HepG2 (cell line): ENCODE data around the gene ZMIZ2. TPM values are rescaled to one million over a fixed set of nuclear protein-coding genes. Genes with fewer than 3 reads are reported as not detected.

Experiments
- ATAC-seq: fragments of 200-7000 bp; cut with Tn5 transposase; 3 replicates; pipeline ENCODE4 v1.9.1; 2020; ENCODE audit warnings: mild to moderate bottlenecking, moderate library complexity
- Bru-seq: library from RNA; stranded (reverse); fragments of 400-500 nt; gene quantifications from one replicate; lab custom pipeline; 2021; lab: Mats Ljungman, UMichigan
- BruChase-seq, 2 experiments: library from RNA; stranded (reverse); fragments of 400-500 nt; gene quantifications; one replicate each; lab custom pipeline; 2021; lab: Mats Ljungman, UMichigan
- BruUV-seq: library from RNA; stranded (reverse); fragments of 400-500 nt; replicated peaks from 2 replicates; lab custom pipeline; 2021; lab: Mats Ljungman, UMichigan
- CTCF ChIA-PET: fragments of 300-600 bp; formaldehyde crosslinking; extraction: SDS; loops from one replicate; lab custom pipeline; 2021; ENCODE audit warnings: low total read pairs, inconsistent platforms, low intra/inter-chr PET ratio; lab: Yijun Ruan, JAX
- POLR2A ChIA-PET: fragments of 350-600 bp; sonication (Branson Sonifier 250); formaldehyde crosslinking; loops from one replicate; lab custom pipeline; 2020; ENCODE audit warnings: antibody characterized with exemption, inconsistent platforms; lab: Yijun Ruan, JAX
- DNase-seq: peaks from one replicate; pipeline ENCODE4 v3.0.0-alpha.2; 2015; ENCODE audit warnings: low spot score
- FAIRE-seq: peaks from 3 replicates; lab custom pipeline; 2011; peaks lifted over from hg19 to GRCh38; lab: Jason Lieb, UNC
- H2AFZ ChIP-seq: one replicate; pipeline ENCODE4 v1.6.1; 2011; ENCODE audit warnings: low read length, inconsistent platforms
- H3K27ac ChIP-seq: fragments of 300-600 bp; 3 replicates; pipeline ENCODE4 v1.8.0; 2011; ENCODE audit warnings: mixed run types, mild to moderate bottlenecking, mixed read lengths, low read length, inconsistent platforms; ENCODE audit not compliant: insufficient read depth; ENCODE audit errors: extremely low read length
- H3K27me3 ChIP-seq, 2 experiments: fragments of 200-600 bp in 1 of 2; 2 replicates in 1 of 2; 3 replicates in 1 of 2; pipeline versions ENCODE4 v1.6.0 to v1.8.0; 2011; ENCODE audit warnings: low read length in 2 of 2, mild to moderate bottlenecking in 2 of 2, moderate library complexity in 2 of 2, inconsistent platforms in 1 of 2; ENCODE audit not compliant: insufficient read depth in 2 of 2, control insufficient read depth in 1 of 2
- H3K36me3 ChIP-seq, 2 experiments: fragments of 200-600 bp in 1 of 2; replicated peaks in 1 of 2; 2 replicates in 1 of 2; 3 replicates in 1 of 2; pipeline versions ENCODE4 v1.5.1 to v1.8.0; 2011; ENCODE audit warnings: low read length in 2 of 2, inconsistent platforms in 1 of 2; ENCODE audit not compliant: insufficient read depth in 2 of 2, control insufficient read depth in 1 of 2
- H3K4me1 ChIP-seq: 2 replicates; pipeline ENCODE4 v1.5.1; 2012; ENCODE audit warnings: low read length, inconsistent platforms; ENCODE audit not compliant: insufficient read depth
- H3K4me2 ChIP-seq: 2 replicates; pipeline ENCODE4 v1.6.0; 2011; ENCODE audit warnings: low read depth, low read length, inconsistent platforms
- H3K4me3 ChIP-seq, 3 experiments: fragments of 200-600 bp in 1 of 3; sonication (generic), shearing (Covaris generic) in 1 of 3; replicated peaks in 1 of 3; 2 replicates each; pipeline ENCODE4 v1.5.1; 2011 to 2016; ENCODE audit warnings: low read length in 3 of 3, inconsistent platforms in 2 of 3, low read depth in 2 of 3, mild to moderate bottlenecking in 2 of 3, control low read depth in 1 of 3, mixed read lengths in 1 of 3; ENCODE audit not compliant: insufficient read depth in 1 of 3
- H3K79me2 ChIP-seq: one replicate; pipeline ENCODE4 v1.6.1; 2011; ENCODE audit warnings: low read length, inconsistent platforms; ENCODE audit not compliant: insufficient read depth
- H3K9ac ChIP-seq: 2 replicates; pipeline ENCODE4 v1.6.0; 2011; ENCODE audit warnings: mild to moderate bottlenecking, low read depth, low read length, inconsistent platforms; ENCODE audit not compliant: insufficient read depth
- H3K9me3 ChIP-seq: 2 replicates; pipeline ENCODE4 v1.5.1; 2012; ENCODE audit warnings: mild to moderate bottlenecking, low read length
- H4K20me1 ChIP-seq: 2 replicates; pipeline ENCODE4 v1.6.0; 2011; ENCODE audit warnings: inconsistent platforms, mild to moderate bottlenecking, low read length, moderate library complexity; ENCODE audit not compliant: insufficient read depth
- KLF12 ChIP-seq: sonication (generic); formaldehyde crosslinking; IDR thresholded peaks from 2 replicates; pipeline ENCODE4 v1.4.0; 2020; ENCODE audit warnings: missing genetic modification reagents, borderline replicate concordance
- NFE2L2 ChIP-seq: fragments of 150-350 bp; IDR thresholded peaks from 2 replicates; pipeline ENCODE4 v1.6.1; 2014; ENCODE audit warnings: low read length
- PHF8 ChIP-seq: sonication (generic); formaldehyde crosslinking; IDR thresholded peaks from 2 replicates; pipeline ENCODE4 v1.5.0; 2020; ENCODE audit warnings: missing genetic modification reagents
- POLR2AphosphoS5 ChIP-seq: IDR thresholded peaks from 2 replicates; pipeline ENCODE4 v1.6.1; 2012; ENCODE audit warnings: low read depth, low read length
- RBFOX2 ChIP-seq: fragments of 200-400 bp; formaldehyde crosslinking; IDR thresholded peaks from 2 replicates; pipeline ENCODE4 v1.6.1; 2017; ENCODE audit warnings: low read depth, mild to moderate bottlenecking, low read length
- SALL1 ChIP-seq: sonication (generic); formaldehyde crosslinking; IDR thresholded peaks from 2 replicates; pipeline ENCODE4 v1.8.0; 2022; ENCODE audit warnings: mild to moderate bottlenecking, missing genetic modification reagents
- SNAPC2 ChIP-seq: sonication (generic); formaldehyde crosslinking; IDR thresholded peaks from 2 replicates; pipeline ENCODE4 v1.8.1; 2022; ENCODE audit warnings: mild to moderate bottlenecking, missing genetic modification reagents
- TRAFD1 ChIP-seq: sonication (generic); formaldehyde crosslinking; IDR thresholded peaks from 2 replicates; pipeline ENCODE4 v1.5.1; 2020; ENCODE audit warnings: missing genetic modification reagents, mild to moderate bottlenecking, borderline replicate concordance
- XRCC5 ChIP-seq: fragments of 200-400 bp; formaldehyde crosslinking; optimal IDR thresholded peaks from 2 replicates; pipeline ENCODE3; 2017; ENCODE audit warnings: mild to moderate bottlenecking, low read length
- YY1 ChIP-seq: IDR thresholded peaks from 2 replicates; pipeline ENCODE4 v1.6.1; 2011; ENCODE audit warnings: low read length, low read depth, moderate library complexity, mild to moderate bottlenecking; ENCODE audit not compliant: insufficient read depth, insufficient replicate concordance
- ZNF160 ChIP-seq: sonication (generic); formaldehyde crosslinking; IDR thresholded peaks from 2 replicates; pipeline ENCODE4 v1.8.0; 2022; ENCODE audit warnings: mild to moderate bottlenecking, inconsistent platforms, missing genetic modification reagents
- WGBS: methylation state at CpG from one replicate; pipeline ENCODE4 v1.1.6; 2017; ENCODE audit warnings: low lambda C conversion rate; 5-methylcytosine and 5-hydroxymethylcytosine counted together
- in situ Hi-C: cut with HindIII; loops from 2 replicates; pipeline ENCODE4 v1.10.0; 2017; ENCODE audit warnings: low pct_unique_long_range_greater_than_20kb; ENCODE audit not compliant: extremely low pct_ligation_motif_present
- intact Hi-C: fragments of 100-400 bp; cut with micrococcal nuclease; formaldehyde crosslinking; loops from one replicate; pipeline ENCODE4 v1.10.0; 2022; ENCODE audit not compliant: unreplicated experiment
- long read RNA-seq, 2 experiments: library from RNA in 1 of 2; library from polyadenylated mRNA in 1 of 2; stranded (forward) in 1 of 2; unstranded in 1 of 2; transcript quantifications; one replicate each; pipeline ENCODE4 v2.0.0, GENCODE V29; 2019 to 2022
- polyA minus RNA-seq, 3 experiments: library from RNA; depleted of rRNA, polyadenylated mRNA; stranded (reverse); fragments of >200 nt; gene quantifications; 2 replicates each; pipeline ENCODE4 v1.2.3, GENCODE V29; 2011; ENCODE audit warnings: low replicate concordance in 1 of 3
- polyA plus RNA-seq, 8 experiments: library from polyadenylated mRNA; depleted of rRNA in 3 of 8; stranded (reverse) in 7 of 8; unstranded in 1 of 8; fragments of >200 nt; fragmentation: Illumina TruSeq in 4 of 8; extraction: Trizol in 4 of 8; gene quantifications; 2 replicates each; pipeline versions ENCODE4 v1.2.1 to v1.2.3, GENCODE V29; 2011 to 2016; ENCODE audit warnings: low read depth in 4 of 8, missing spikeins in 1 of 8, mixed read lengths in 1 of 8; ENCODE audit not compliant: insufficient read depth in 1 of 8
- total RNA-seq, 5 experiments: library from RNA; depleted of rRNA; stranded (reverse); fragments of >200 nt; fragmentation: Illumina TruSeq; extraction: Trizol; gene quantifications; 2 replicates each; pipeline ENCODE4 v1.2.3, GENCODE V29; 2016; ENCODE audit warnings: low read depth in 1 of 5
- TF ChIP-seq, protein P1 (sequence below): sonication (generic); formaldehyde crosslinking; IDR thresholded peaks from 2 replicates; pipeline ENCODE4 v1.4.0; 2020; ENCODE audit warnings: low read depth, mild to moderate bottlenecking, missing genetic modification reagents

Gene ZMIZ2
- total RNA-seq (2016; rRNA removed; fragmentation: Illumina TruSeq; extraction: Trizol) (4.1 and 4.9 TPM in 2 replicates), polyA plus RNA-seq (2011; rRNA removed) (7.9 and 9.7 TPM in 2 replicates), polyA minus RNA-seq (2011; rRNA and poly(A)+ RNA removed; ENCODE audit: low replicate concordance) (17.5 and 23.0 TPM in 2 replicates), Bru-seq, nascent RNA (percentile 59 among the genes with signal in this experiment), BruChase-seq, experiment 1, labeled RNA remaining after a 6-hour chase (percentile 60 among the genes with signal in this experiment), BruChase-seq, experiment 2, labeled RNA remaining after a 2-hour chase (percentile 57 among the genes with signal in this experiment)
- 5.1 and 5.7 TPM in 2 replicates for total RNA-seq (2016; cell fraction: cytosol; rRNA removed; fragmentation: Illumina TruSeq; extraction: Trizol; ENCODE audit: low read depth)
- 3.1 and 6.7 TPM in 2 replicates for total RNA-seq (2016; cell fraction: insoluble cytoplasmic fraction; rRNA removed; fragmentation: Illumina TruSeq; extraction: Trizol)
- total RNA-seq (2016; cell fraction: membrane; rRNA removed; fragmentation: Illumina TruSeq; extraction: Trizol) = 5.7 and 7.3 TPM in 2 replicates
- 10.0 and 10.4 TPM in 2 replicates for total RNA-seq (2016; cell fraction: nucleus; rRNA removed; fragmentation: Illumina TruSeq; extraction: Trizol)
- 1.1 and 1.8 TPM in 2 replicates for polyA plus RNA-seq (2011; cell fraction: cytosol; rRNA removed)
- 68.3 and 74.7 TPM in 2 replicates for polyA plus RNA-seq (2011; cell fraction: nucleus; rRNA removed)
- polyA plus RNA-seq (2012) = 12.0 and 15.7 TPM in 2 replicates
- polyA plus RNA-seq (2016; cell fraction: cytosol; fragmentation: Illumina TruSeq; extraction: Trizol; ENCODE audit: low read depth) = 2.6 and 3.0 TPM in 2 replicates
- polyA plus RNA-seq (2016; cell fraction: insoluble cytoplasmic fraction; fragmentation: Illumina TruSeq; extraction: Trizol; ENCODE audit: low read depth) = 6.4 and 10.1 TPM in 2 replicates
- polyA plus RNA-seq (2016; cell fraction: membrane; fragmentation: Illumina TruSeq; extraction: Trizol; ENCODE audit: low read depth) = 8.9 and 10.4 TPM in 2 replicates
- polyA plus RNA-seq (2016; cell fraction: nucleus; fragmentation: Illumina TruSeq; extraction: Trizol; ENCODE audit: insufficient read depth, low read depth) = 47.2 and 57.0 TPM in 2 replicates
- 2.9 and 4.7 TPM in 2 replicates for polyA minus RNA-seq (2011; cell fraction: cytosol; rRNA and poly(A)+ RNA removed)
- 34.2 and 43.8 TPM in 2 replicates for polyA minus RNA-seq (2011; cell fraction: nucleus; rRNA and poly(A)+ RNA removed)
- long read RNA-seq, experiment 1, partial matches to known transcripts = 4 of 7 reads
- long read RNA-seq, experiment 1, other reads (novel, unspliced or antisense) = 3 of 7 reads
- long read RNA-seq, experiment 2, full-length matches to known transcripts = 4 of 40 reads
- long read RNA-seq, experiment 2, partial matches to known transcripts = 15 of 40 reads
- long read RNA-seq, experiment 2, other reads (novel, unspliced or antisense) = 21 of 40 reads

DNA sequence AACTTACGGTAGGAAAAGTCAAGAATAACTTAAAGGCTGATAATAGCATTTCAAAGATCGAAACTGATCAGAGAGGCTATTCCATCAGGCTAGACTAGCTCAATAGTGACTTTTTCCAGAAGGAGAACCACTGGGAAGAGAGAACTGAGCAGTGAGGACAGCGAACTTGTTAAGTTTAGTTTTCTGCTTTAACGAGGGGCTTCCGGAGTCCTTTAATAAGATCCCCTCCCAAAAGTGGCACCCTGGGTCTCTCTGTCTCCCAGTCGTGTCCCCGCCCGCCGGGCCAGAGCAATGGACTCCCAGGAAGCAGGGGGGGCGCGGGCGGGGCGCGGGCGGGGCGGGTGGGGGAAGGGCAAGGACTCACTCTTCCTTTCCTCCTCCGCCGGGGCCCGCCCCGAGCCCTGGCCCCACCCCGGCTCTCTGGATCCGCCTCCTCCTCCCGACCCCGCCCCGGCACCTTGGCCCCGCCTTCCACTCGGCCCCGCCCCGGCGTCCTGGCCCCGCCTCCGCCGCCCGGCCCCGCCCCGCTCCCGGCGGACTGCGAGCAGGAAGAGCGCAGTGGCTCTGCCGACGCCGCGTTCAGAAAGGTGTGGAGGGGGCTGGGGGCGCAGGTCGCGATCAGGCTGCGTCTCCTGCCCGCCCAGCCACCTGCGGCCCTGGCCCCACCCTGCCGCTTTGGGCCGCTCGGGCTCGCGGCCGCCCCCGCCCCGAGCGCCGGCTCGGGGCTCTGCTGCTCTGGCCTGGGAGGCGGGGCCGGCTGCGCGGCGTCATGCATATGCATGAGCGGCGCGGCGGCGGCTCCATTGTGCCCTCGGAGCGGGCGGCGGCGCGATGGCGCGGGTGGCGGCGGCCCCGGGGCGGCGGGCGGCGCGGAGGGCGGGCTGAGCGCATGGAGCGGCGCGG lies at the start of gene ZMIZ2:
Gene ZMIZ2 (plus strand): TSS at position 803 of the 903 bp plus-strand sequence. CDS start 7,403 bp downstream, outside the sequence.
- whole genome bisulfite sequencing = under 1% methylated on average over 30 of the region's 92 CpGs
- FAIRE-seq = no peak
- in situ Hi-C loops = no loop called here
- peak; percentile 38 for TF ChIP-seq XRCC5
- TF ChIP-seq SNAPC2 (CRISPR knock-in tag) = no peak
- peak; percentile 66 for TF ChIP-seq POLR2AphosphoS5
- TF ChIP-seq, protein P1, sequence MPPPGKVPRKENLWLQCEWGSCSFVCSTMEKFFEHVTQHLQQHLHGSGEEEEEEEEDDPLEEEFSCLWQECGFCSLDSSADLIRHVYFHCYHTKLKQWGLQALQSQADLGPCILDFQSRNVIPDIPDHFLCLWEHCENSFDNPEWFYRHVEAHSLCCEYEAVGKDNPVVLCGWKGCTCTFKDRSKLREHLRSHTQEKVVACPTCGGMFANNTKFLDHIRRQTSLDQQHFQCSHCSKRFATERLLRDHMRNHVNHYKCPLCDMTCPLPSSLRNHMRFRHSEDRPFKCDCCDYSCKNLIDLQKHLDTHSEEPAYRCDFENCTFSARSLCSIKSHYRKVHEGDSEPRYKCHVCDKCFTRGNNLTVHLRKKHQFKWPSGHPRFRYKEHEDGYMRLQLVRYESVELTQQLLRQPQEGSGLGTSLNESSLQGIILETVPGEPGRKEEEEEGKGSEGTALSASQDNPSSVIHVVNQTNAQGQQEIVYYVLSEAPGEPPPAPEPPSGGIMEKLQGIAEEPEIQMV = peak; percentile 51; the same call in 1 of the 2 replicates
- TF ChIP-seq YY1 = peak; percentile 84
- peak; percentile 69 for TF ChIP-seq RBFOX2
- peak; percentile 63 for TF ChIP-seq PHF8 (CRISPR knock-in tag)
- TF ChIP-seq ZNF160 (CRISPR knock-in tag) = no peak
- TF ChIP-seq SALL1 = 0 out of 2 replicates have a peak, but pooled peaks have one; percentile 32
- TF ChIP-seq TRAFD1 (CRISPR knock-in tag) = no peak
- TF ChIP-seq NFE2L2 = no peak
- 0 out of 2 replicates have a peak, but pooled peaks have one; percentile 39 for TF ChIP-seq KLF12

More for the DNA sequence above, at the start of gene ZMIZ2:
- Histone ChIP-seq H3K27ac (peak within 1 kb of the TSS; percentile 86), H3K79me2 (peaks cover 20% of the 10 kb centered on the region), H2AFZ (peak within 1 kb of the TSS; percentile 76), H3K4me2 (peak within 1 kb of the TSS; percentile 97), H3K4me3 (peak within 1 kb of the TSS; percentile 82 to 94 (median 90)), H3K9me3 (no peaks in the 10 kb centered on the region), H3K9ac (peak within 1 kb of the TSS; percentile 80), H3K27me3 (no peaks in the 10 kb centered on the region; a peak in 1 of 5 replicates), H3K4me1 (peaks cover 26% of the 10 kb centered on the region), H4K20me1 (peaks cover 7% of the 10 kb centered on the region), H3K36me3 (no peaks in the 10 kb centered on the region)
- DNase-seq (peak; percentile 64), ATAC-seq (peak; percentile 86)
- CTCF ChIA-PET = no interaction called here
- intact Hi-C loops = loop anchor here (1.0 kb wide), 1 partner anchor 142 kb away; the partner anchor contains the start of gene OGDH
- POLR2A ChIA-PET = interaction anchor here (1.1 to 1.3 kb wide), 2 partner anchors 109 to 142 kb away, joined by 4 to 5 read pairs; partner anchors contain the start of gene OGDH
- no TSS peak for BruUV-seq
